Forelimb muscle (tissue), 1 donor: Measurements from ENCODE around the gene LCAT. TPM values are rescaled to one million over a fixed set of nuclear protein-coding genes. Genes with fewer than 3 reads are reported as not detected.

Experiments
- DNase-seq: peaks from one replicate; pipeline ENCODE4 v3.0.0-alpha.2; 2013; ENCODE audit warnings: low read depth
- polyA plus RNA-seq: library from polyadenylated mRNA; unstranded; fragments of 120-200 nt; gene quantifications from one replicate; pipeline ENCODE4 v1.2.1, GENCODE V29; 2013; ENCODE audit not compliant: insufficient read length

LCAT gene
- polyA plus RNA-seq, 1 donor: 20.3 TPM

GRCh38 chr16:67968400-67969253 lies 24.7 kb upstream of the LCAT start, which contains the start of gene SLC12A4:
Gene SLC12A4 (minus strand): TSS chr16:67968637. CDS start chr16:67968553, 84 bp downstream.
- peak; percentile 62 for DNase-seq

- DNase-seq: no peak
Measured at GRCh38 chr16:67967958-67968399, 24.1 kb upstream of the LCAT start.

- no peak for DNase-seq
Measured at GRCh38 chr16:67967183-67967957, 23.4 kb upstream of the LCAT start.

- no peak for DNase-seq
Measured at GRCh38 chr16:67966549-67967182, 22.7 kb upstream of the LCAT start.

DNA sequence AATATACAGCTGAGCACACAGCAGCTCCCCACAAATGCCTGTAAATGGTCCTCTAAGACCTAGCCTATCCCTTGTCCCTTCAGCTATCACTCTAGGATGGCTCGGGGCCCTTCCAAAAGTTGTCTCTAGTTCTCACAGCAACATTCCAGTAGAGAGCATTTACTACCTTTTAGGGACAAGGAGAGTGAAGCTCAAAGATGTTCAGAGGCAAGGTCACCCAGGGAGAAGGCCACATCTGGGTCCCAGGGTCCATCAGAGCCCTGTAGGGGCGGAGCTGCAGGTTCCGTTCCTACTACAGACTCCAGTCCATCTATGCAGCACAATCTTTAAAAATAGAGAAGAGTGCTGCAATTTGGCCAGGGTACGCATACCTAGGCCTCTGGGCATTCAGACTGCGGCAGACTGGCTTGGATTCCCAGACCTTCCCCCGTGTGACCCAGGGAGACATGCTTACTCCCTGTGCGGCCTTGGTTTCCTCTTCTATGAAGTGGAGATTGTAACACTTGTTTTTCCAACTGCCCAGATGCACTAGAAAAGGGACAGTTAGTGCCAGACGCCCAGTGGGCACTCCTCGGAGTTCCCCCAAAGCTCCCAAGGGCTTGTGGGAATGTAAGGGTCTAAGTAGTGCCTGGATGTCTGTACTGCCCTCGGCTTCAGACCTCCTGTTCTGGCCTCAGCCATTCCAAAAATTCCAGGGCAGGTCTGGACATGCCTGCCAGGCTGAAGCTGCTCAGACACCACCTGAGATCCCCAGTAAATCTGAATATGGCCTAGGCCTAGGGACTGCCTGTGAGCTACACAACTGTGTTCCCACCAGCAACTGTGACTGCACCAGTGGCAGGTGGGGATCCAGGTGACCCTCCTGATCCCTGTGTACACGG lies 22.0 kb upstream of the LCAT start:
- DNase-seq: no peak

- no peak for DNase-seq
Measured at GRCh38 chr16:67964477-67965131, 20.7 kb upstream of the LCAT start.

DNA sequence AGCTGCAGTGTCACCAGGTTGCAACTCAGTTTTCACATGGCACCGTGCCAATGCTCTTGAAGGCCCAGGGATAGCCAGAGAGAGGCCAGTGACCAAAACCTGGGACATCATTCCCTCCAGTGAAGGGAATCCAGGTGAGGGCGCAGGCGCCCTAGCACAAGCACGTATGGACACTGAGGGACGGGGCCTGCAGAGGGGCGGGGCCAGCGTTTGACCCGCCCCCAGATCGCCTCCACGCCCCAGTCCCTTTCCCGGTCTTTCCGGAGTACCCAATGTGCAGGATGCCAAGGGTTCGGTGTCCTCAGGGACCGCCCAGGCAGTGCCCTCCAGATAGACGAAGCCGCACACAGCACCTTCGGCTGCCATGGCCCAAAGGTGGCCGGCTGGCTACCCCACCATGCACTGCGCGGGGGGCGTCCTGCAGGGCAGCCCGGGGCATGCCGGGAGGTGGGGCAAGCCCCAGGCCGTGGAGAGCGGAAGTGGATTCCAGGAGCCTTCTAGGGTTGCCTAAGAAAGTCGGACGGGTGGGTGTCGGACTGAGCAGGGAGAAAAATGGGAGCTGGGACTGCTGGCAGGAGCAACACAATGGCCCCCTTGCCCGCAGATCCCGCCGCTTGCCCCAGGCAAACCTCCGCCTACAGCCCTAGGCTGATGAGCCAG lies 19.9 kb upstream of the LCAT start:
- no peak for DNase-seq

GRCh38 chr16:67963292-67963661 lies 19.4 kb upstream of the LCAT start:
- no peak for DNase-seq

DNA sequence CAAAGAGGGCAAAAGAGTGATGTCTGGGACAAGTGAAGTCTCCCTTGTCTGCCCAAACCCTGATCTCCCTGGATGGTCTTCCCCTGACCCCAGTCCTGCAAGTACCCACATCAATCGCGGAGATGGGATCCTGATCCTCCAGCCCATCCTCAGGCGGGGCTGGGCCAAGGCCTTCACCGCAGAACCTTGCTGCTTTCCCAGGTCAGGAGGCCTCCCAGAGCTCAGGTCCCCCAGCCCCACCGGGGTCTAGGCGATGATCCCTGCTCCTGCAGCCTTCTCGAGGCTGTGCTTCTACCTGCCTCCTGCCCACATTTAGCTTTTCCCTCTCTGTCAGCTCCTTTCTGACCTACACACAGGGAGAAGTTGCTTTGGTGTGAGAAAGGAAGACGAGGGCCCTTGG lies 18.2 kb upstream of the LCAT start:
- no peak for DNase-seq

DNA sequence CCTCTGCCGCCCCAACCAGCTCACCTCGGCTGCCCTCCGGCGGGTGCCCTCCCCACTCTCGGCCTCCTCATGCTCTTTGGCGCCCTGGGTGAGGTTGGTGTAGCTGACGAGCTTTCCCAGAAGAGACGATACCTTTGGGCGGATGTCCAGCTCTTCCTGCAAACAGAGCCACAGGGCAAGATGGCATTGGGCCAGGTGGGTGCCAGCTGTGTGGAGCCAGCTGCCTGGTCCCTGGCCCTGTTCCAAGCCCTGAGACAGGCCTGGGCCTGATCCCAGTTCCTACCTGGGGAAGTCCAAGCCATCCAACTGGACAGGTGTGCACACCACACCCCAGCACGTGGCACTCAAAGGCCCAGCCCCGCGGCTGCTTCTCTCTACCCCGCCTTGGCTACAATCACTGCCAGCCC lies 17.6 kb upstream of the LCAT start:
- no peak for DNase-seq

DNA sequence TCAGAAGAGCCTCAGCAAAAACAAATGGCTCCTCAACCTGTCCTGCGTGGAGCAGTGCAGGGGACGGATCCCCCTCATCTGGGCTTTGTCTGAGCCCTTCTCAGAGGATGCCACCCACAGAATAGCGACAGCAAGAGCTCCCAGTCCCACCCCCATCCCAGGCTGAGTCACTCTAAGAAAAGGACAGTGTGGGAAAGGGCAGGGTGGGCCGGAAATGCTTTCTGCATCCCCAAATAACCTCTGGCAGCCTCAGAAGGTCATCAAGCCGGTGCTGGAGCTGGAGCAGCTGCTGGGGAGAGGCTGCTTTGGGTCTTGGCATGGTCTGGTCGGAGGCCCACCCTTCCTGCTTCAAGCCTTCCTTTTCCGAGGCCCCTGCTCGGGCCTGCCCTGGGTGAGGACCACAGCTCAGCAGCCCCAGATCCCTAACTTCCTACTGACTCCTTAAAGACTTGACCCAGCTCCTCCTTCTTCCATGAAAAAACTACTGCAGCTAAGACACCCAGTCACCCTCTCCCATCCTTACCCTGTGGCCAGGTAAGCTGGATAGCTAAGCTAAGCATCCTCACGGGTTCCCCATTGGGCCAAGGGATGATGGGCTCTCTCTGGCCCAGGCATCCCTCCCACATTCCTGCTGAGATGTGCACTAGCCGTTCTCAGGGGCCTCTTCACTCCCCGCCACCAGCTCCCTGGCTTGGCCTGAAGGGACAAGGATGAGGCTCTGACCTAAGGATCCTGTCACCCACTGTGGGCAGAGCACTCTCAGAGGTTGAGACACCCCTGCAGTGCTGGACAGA lies 15.8 kb upstream of the LCAT start:
- DNase-seq: no peak

DNA sequence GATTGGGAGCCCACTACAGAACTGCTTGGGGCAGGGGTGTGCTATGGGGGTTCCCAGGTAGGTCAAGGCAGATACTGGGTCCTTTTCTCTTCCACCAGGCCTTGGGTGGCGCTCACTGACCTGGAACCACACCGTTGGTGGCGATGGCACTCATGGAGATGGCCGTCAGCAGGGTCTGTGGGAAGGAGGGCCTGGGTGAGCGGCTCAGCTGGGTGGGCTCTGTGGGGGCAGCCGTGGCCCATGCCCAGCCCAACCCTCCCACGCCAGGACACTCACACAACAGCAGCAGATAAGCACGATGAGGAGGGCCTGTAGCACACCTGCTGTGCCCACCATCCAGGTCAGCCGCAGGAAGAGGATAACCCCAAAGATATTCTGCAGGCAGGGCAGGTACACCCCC lies 13.7 kb upstream of the LCAT start:
- DNase-seq: no peak

DNA sequence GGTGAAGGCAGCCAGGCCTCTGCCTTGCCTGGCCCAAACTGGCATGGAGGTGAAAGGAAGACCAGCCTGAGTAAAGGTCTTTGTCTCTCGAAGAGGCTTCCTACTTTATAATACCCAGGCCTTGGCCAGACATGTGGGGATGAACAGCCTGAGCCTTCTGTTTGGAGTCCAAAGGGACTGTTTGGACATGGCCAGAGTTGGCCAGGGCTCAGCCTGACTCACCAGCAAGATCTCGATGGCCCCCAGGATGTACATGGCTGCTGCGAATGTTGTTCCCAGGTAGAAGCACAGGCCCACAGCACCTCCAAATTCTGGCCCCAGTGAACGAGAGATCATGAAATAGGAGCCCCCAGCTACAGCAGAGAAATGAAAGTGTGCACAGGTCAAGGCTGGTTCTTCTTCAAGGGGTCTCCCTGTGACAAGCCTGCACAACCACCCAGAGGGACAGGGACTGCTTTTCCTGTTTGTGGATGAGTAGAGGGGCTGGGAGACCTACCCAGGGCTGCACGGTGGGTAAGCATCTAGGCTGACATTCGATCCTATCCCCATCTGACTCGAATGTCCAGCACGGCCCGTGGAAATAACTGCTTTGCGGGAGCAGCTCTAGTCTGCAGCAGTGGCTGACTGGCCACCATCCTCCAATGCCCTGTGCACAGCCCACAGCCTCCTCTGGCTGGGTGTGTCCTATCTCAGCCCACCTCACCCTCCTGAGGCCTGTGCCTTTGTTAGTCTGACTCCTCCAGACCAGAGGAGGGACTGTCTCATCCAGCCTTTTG lies 10.7 kb upstream of the LCAT start:
- DNase-seq: no peak

- DNase-seq: no peak
Measured at GRCh38 chr16:67953641-67954375, 9.9 kb upstream of the LCAT start.

DNA sequence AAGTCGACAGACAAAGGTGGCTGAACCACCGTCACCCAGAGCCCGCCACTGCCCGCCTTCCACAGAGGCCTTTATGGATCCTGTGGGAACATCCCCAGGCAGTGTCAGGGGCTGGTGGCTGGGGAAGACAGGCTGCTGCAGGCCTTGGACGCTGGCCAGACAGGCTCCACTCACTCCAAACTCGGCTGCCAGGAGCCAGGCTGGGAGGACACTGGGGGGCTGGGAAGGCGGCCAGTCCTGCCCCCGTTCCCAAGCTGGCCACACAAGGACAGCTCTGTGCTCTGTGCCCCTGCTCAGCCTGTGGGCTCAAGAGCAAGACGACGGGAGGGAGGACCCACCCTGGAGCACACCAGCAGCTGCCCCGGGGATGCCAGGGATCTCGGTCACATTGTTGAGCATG lies 7.6 kb upstream of the LCAT start:
- no peak for DNase-seq

- DNase-seq: no peak
Measured at GRCh38 chr16:67950335-67950843, 6.5 kb upstream of the LCAT start.

DNA sequence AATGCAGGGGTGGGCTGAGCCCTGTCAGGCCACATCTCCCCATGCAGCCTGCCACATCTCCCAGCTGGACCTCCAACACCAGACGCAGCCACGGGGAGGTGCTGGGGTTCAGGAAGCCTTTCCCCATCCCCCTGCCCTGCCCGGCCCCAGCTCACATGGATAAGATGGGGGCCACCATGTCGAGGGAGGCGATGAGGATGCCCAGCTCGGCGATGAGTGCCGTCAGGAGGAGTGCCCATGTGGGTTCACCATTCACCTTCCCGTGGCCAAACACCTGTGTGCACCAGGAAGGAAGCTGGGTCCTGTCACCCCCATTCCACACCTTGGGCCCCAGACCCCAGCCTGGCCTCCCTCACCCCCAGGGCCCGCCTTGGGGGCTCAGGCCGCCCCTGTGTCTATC lies 5.7 kb upstream of the LCAT start:
- no peak for DNase-seq

DNA sequence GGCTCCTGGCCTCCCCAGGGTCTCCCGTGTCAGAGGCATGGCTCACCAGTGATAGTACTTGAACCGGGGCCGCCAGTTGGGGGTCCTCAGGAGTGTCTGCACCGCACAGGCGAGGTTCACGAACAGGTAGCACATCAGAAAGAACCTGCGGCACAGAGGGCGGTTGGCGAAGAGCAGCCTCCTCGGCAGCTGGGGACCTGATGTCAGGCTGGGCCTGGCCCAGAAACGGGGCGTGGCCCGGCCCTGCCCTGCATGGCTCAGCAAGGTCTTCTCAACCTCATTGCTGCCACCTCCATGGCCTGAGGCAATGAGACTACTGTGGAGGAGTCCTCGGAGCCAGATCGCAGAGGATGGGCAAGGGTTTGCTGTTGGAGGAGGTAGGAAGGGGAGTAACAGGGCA lies 4.1 kb upstream of the LCAT start:
- no peak for DNase-seq
